Measurements from ENCODE around the gene CRYBG1.
A peak's percentile ranks its signal among the peaks of the same experiment; 100 is the strongest.

CRYBG1 gene

GRCh38 chr6:106611030-106611429, 250.5 kb downstream of the CRYBG1 start:
- DNase-seq (no peak), ATAC-seq (no peak)
- no peak overlapping the region for H3K4me3 Mint-ChIP-seq
- no peaks in the 10 kb centered on the region for H3K27me3 Mint-ChIP-seq
- peaks cover 23% of the 10 kb centered on the region for H3K4me1 Mint-ChIP-seq
- H3K9me3 Mint-ChIP-seq: no peaks in the 10 kb centered on the region
- no peak overlapping the region for H3K27ac Mint-ChIP-seq

- ATAC-seq: peak; percentile 37
- H3K27ac Mint-ChIP-seq: peak overlapping the region; percentile 9 to 18
- no peak overlapping the region for H3K4me3 Mint-ChIP-seq
- no peaks in the 10 kb centered on the region for H3K27me3 Mint-ChIP-seq
- no peak for DNase-seq
- H3K4me1 Mint-ChIP-seq: peaks cover 27% of the 10 kb centered on the region
- H3K9me3 Mint-ChIP-seq: no peaks in the 10 kb centered on the region
Measured at GRCh38 chr6:106612671-106613416, 252.3 kb downstream of the CRYBG1 start.

- Mint-ChIP-seq H3K9me3 (no peaks in the 10 kb centered on the region), H3K4me1 (peaks cover 27% of the 10 kb centered on the region), H3K27me3 (no peaks in the 10 kb centered on the region), H3K27ac (no peak overlapping the region), H3K4me3 (no peak overlapping the region)
- ATAC-seq: no peak
- DNase-seq: no peak
Measured at GRCh38 chr6:106613590-106613989, 253.1 kb downstream of the CRYBG1 start.

GRCh38 chr6:106614166-106614565, 253.6 kb downstream of the CRYBG1 start:
- DNase-seq (no peak), ATAC-seq (no peak)
- Mint-ChIP-seq H3K27ac (peak overlapping the region in 1 of 2 donors; percentile 34), H3K4me1 (peaks cover 27% of the 10 kb centered on the region), H3K27me3 (no peaks in the 10 kb centered on the region), H3K9me3 (no peaks in the 10 kb centered on the region), H3K4me3 (no peak overlapping the region)

- no peaks in the 10 kb centered on the region for H3K9me3 Mint-ChIP-seq
- DNase-seq: no peak
- H3K27me3 Mint-ChIP-seq: no peaks in the 10 kb centered on the region
- ATAC-seq: no peak
- no peak overlapping the region for H3K4me3 Mint-ChIP-seq
- peaks cover 27% of the 10 kb centered on the region for H3K4me1 Mint-ChIP-seq
- H3K27ac Mint-ChIP-seq: no peak overlapping the region
Measured at GRCh38 chr6:106614592-106615257, 254.2 kb downstream of the CRYBG1 start.

- ATAC-seq: no peak
- peaks cover 27% of the 10 kb centered on the region for H3K4me1 Mint-ChIP-seq
- DNase-seq: no peak
- H3K27ac Mint-ChIP-seq: no peak overlapping the region
- H3K4me3 Mint-ChIP-seq: no peak overlapping the region
- H3K27me3 Mint-ChIP-seq: no peaks in the 10 kb centered on the region
- no peaks in the 10 kb centered on the region for H3K9me3 Mint-ChIP-seq
Measured at GRCh38 chr6:106617302-106617701, 256.8 kb downstream of the CRYBG1 start.

GRCh38 chr6:106617857-106618256, 257.3 kb downstream of the CRYBG1 start:
- H3K9me3 Mint-ChIP-seq: no peaks in the 10 kb centered on the region

GRCh38 chr6:106618324-106618723, 257.8 kb downstream of the CRYBG1 start:
- Mint-ChIP-seq H3K9me3 (no peaks in the 10 kb centered on the region), H3K27ac (no peak overlapping the region), H3K4me3 (no peak overlapping the region), H3K4me1 (peaks cover 16% of the 10 kb centered on the region), H3K27me3 (no peaks in the 10 kb centered on the region)
- no peak for DNase-seq
- ATAC-seq: no peak

More at GRCh38 chr6:106617857-106618256, 257.3 kb downstream of the CRYBG1 start:
- Mint-ChIP-seq H3K4me1 (peaks cover 21% of the 10 kb centered on the region), H3K27ac (no peak overlapping the region), H3K4me3 (no peak overlapping the region), H3K27me3 (no peaks in the 10 kb centered on the region)
- ATAC-seq (no peak), DNase-seq (no peak)

GRCh38 chr6:106619223-106619622, 258.7 kb downstream of the CRYBG1 start:
- Mint-ChIP-seq H3K27ac (no peak overlapping the region), H3K9me3 (no peaks in the 10 kb centered on the region), H3K27me3 (no peaks in the 10 kb centered on the region), H3K4me3 (no peak overlapping the region), H3K4me1 (peaks cover 7% of the 10 kb centered on the region)
- DNase-seq (no peak), ATAC-seq (no peak)

GRCh38 chr6:106620931-106621672, 260.6 kb downstream of the CRYBG1 start:
- Mint-ChIP-seq H3K27ac (no peak overlapping the region), H3K9me3 (no peaks in the 10 kb centered on the region), H3K4me1 (peaks cover 4% of the 10 kb centered on the region), H3K4me3 (no peak overlapping the region), H3K27me3 (no peaks in the 10 kb centered on the region)
- ATAC-seq: no peak
- no peak for DNase-seq
